ENCODE data around the gene KCNJ2.

The KCNJ2 gene

GRCh38 chr17:70161519-70161918, 7.8 kb upstream of the KCNJ2 start:
- Histone ChIP-seq H3K27ac (no peak overlapping the region), H3K9me3 (ENCODE audit: control insufficient read depth, low read length) (no peaks in the 10 kb centered on the region), H3K79me2 (peaks cover 13% of the 10 kb centered on the region), H3K4me1 (peaks cover 16% of the 10 kb centered on the region), H2AFZ (no peak overlapping the region), H3K27me3 (ENCODE audit: control insufficient read depth, insufficient read depth, low read length) (no peaks in the 10 kb centered on the region), H3K36me3 (ENCODE audit: control insufficient read depth, insufficient read depth, low read length) (no peaks in the 10 kb centered on the region), H3K9ac (no peak overlapping the region), H3K4me2 (ENCODE audit: low read length) (no peak overlapping the region), H3K4me3 (ENCODE audit: low read depth, low read length) (no peak overlapping the region)
- no peak for TF ChIP-seq CTCF (IDR thresholded peaks at IDR 0.05)

GRCh38 chr17:70165383-70165782, 3.9 kb upstream of the KCNJ2 start:
- no peak for TF ChIP-seq CTCF (IDR thresholded peaks at IDR 0.05)
- peaks cover 18% of the 10 kb centered on the region for H3K4me1 ChIP-seq
- no peak overlapping the region for H3K4me3 ChIP-seq (ENCODE audit: low read depth, low read length)
- peaks cover 35% of the 10 kb centered on the region for H3K79me2 ChIP-seq
- no peak overlapping the region for H2AFZ ChIP-seq
- H3K36me3 ChIP-seq (ENCODE audit: control insufficient read depth, insufficient read depth, low read length), result peaks cover 6% of the 10 kb centered on the region
- no peaks in the 10 kb centered on the region for H3K27me3 ChIP-seq (ENCODE audit: control insufficient read depth, insufficient read depth, low read length)
- H3K9me3 ChIP-seq (ENCODE audit: control insufficient read depth, low read length), result no peaks in the 10 kb centered on the region
- no peak overlapping the region for H3K9ac ChIP-seq
- no peak overlapping the region for H3K4me2 ChIP-seq (ENCODE audit: low read length)
- H3K27ac ChIP-seq, result peak overlapping the region; percentile 99

- Histone ChIP-seq H3K4me3 (ENCODE audit: low read depth, low read length) (no peak overlapping the region), H3K9me3 (ENCODE audit: control insufficient read depth, low read length) (no peaks in the 10 kb centered on the region), H3K36me3 (ENCODE audit: control insufficient read depth, insufficient read depth, low read length) (peaks cover 8% of the 10 kb centered on the region), H3K4me1 (peaks cover 18% of the 10 kb centered on the region), H3K4me2 (ENCODE audit: low read length) (no peak overlapping the region), H3K9ac (no peak overlapping the region), H3K79me2 (peaks cover 47% of the 10 kb centered on the region), H2AFZ (peak overlapping the region; percentile 6), H3K27ac (peak overlapping the region; percentile 99), H3K27me3 (ENCODE audit: control insufficient read depth, insufficient read depth, low read length) (no peaks in the 10 kb centered on the region)
- no peak for TF ChIP-seq CTCF (IDR thresholded peaks at IDR 0.05)
These were observed 2.7 kb upstream of the KCNJ2 start for GRCh38 chr17:70166615-70167014.

GRCh38 chr17:70168044-70168976, 1.0 kb upstream of the KCNJ2 start:
- peaks cover 18% of the 10 kb centered on the region for H3K4me1 ChIP-seq
- H3K9ac ChIP-seq, result peak overlapping the region; percentile 88
- peak overlapping the region; percentile 50 for H2AFZ ChIP-seq
- peak overlapping the region; percentile 72 for H3K4me2 ChIP-seq (ENCODE audit: low read length)
- H3K27me3 ChIP-seq (ENCODE audit: control insufficient read depth, insufficient read depth, low read length), result no peaks in the 10 kb centered on the region
- H3K27ac ChIP-seq, result peak overlapping the region; percentile 99
- H3K9me3 ChIP-seq (ENCODE audit: control insufficient read depth, low read length), result no peaks in the 10 kb centered on the region
- peaks cover 64% of the 10 kb centered on the region for H3K79me2 ChIP-seq
- peak overlapping the region; percentile 99 for H3K4me3 ChIP-seq (ENCODE audit: low read depth, low read length)
- peaks cover 15% of the 10 kb centered on the region for H3K36me3 ChIP-seq (ENCODE audit: control insufficient read depth, insufficient read depth, low read length)
- TF ChIP-seq CTCF (IDR thresholded peaks at IDR 0.05), result peak; percentile 82
